A673 (cell line): Measurements from ENCODE around the gene CDC6. TPM values are rescaled to one million over a fixed set of nuclear protein-coding genes. Genes with fewer than 3 reads are reported as not detected.

Experiments used
- BruUV-seq: library from RNA; stranded (reverse); fragments of 400-500 nt; replicated peaks from 2 replicates; lab custom pipeline; 2021; lab: Mats Ljungman, UMichigan
- CTCF ChIA-PET: fragments of 300-600 bp; sonication (Branson Sonifier 250); formaldehyde crosslinking; loops from one replicate; lab custom pipeline; 2022; ENCODE audit warnings: antibody characterized with exemption; lab: Charles Lee
- POLR2A ChIA-PET: fragments of 300-600 bp; sonication (Branson Sonifier 250); formaldehyde crosslinking; loops from one replicate; lab custom pipeline; 2022; ENCODE audit warnings: antibody characterized with exemption; ENCODE audit not compliant: low non-redundant PET; lab: Charles Lee
- DNase-seq: peaks from one replicate; pipeline ENCODE4 v3.0.0-alpha.2; 2015; ENCODE audit warnings: low spot score
- H3K27ac ChIP-seq: fragments of 200-600 bp; sonication (generic); 2 replicates; pipeline ENCODE4 v1.5.1; 2016; ENCODE audit warnings: mixed run types, low read depth, mild to moderate bottlenecking, mixed read lengths, antibody characterized with exemption, low read length; ENCODE audit not compliant: poor library complexity, severe bottlenecking
- H3K27me3 ChIP-seq: fragments of 200-600 bp; sonication (generic); replicated peaks from 2 replicates; pipeline ENCODE4 v1.6.1; 2017; ENCODE audit warnings: mixed run types, low read depth, mild to moderate bottlenecking, mixed read lengths, antibody characterized with exemption, low read length; ENCODE audit not compliant: insufficient read depth, poor library complexity
- H3K36me3 ChIP-seq: fragments of 200-600 bp; sonication (generic); 2 replicates; pipeline ENCODE4 v1.6.1; 2016; ENCODE audit warnings: mixed run types, mild to moderate bottlenecking, mixed read lengths, antibody characterized with exemption, low read length; ENCODE audit not compliant: insufficient read depth, poor library complexity, severe bottlenecking
- H3K4me1 ChIP-seq: fragments of 200-600 bp; sonication (generic); 2 replicates; pipeline ENCODE4 v1.6.1; 2017; ENCODE audit warnings: mixed run types, mild to moderate bottlenecking, mixed read lengths, antibody characterized with exemption, low read length; ENCODE audit not compliant: insufficient read depth, poor library complexity, severe bottlenecking
- H3K4me3 ChIP-seq: fragments of 200-600 bp; sonication (generic); 2 replicates; pipeline ENCODE4 v1.5.1; 2016; ENCODE audit warnings: low read depth, mixed run types, mild to moderate bottlenecking, mixed read lengths, low read length; ENCODE audit not compliant: poor library complexity, severe bottlenecking
- H3K9me3 ChIP-seq: fragments of 200-600 bp; sonication (generic); 2 replicates; pipeline ENCODE4 v1.6.1; 2016; ENCODE audit warnings: mixed run types, low read depth, mild to moderate bottlenecking, mixed read lengths, antibody characterized with exemption, low read length; ENCODE audit not compliant: poor library complexity, severe bottlenecking
- EZH2 ChIP-seq: fragments of 200-600 bp; sonication (generic); IDR thresholded peaks from 2 replicates; pipeline ENCODE4 v1.6.1; 2017; ENCODE audit warnings: borderline replicate concordance, low read depth, mild to moderate bottlenecking, mixed read lengths, antibody characterized with exemption, low read length; ENCODE audit not compliant: poor library complexity, severe bottlenecking
- intact Hi-C: fragments of 100-400 bp; cut with micrococcal nuclease; formaldehyde crosslinking; loops from one replicate; pipeline ENCODE4 v1.10.0; 2022; ENCODE audit not compliant: unreplicated experiment
- total RNA-seq: library from RNA; stranded (reverse); gene quantifications from 2 replicates; pipeline ENCODE4 v1.2.3, GENCODE V29; 2021
- TF ChIP-seq, protein P1 (sequence below): fragments of 300-800, 200-600 bp; sonication (generic); conservative IDR thresholded peaks from 2 replicates; pipeline ENCODE4 v1.5.1; 2017; ENCODE audit warnings: low read depth, mild to moderate bottlenecking, antibody characterized with exemption, low read length, moderate library complexity, mixed read lengths

Gene CDC6
- total RNA-seq, 1 experiment from 2014 or later = 85.7 TPM

GRCh38 chr17:40291281-40291664, 3.6 kb downstream of the CDC6 start:
- Histone ChIP-seq H3K27me3 (no peaks in the 10 kb centered on the region), H3K4me1 (peaks cover 6% of the 10 kb centered on the region), H3K9me3 (no peaks in the 10 kb centered on the region), H3K27ac (no peak overlapping the region), H3K36me3 (peaks cover 50% of the 10 kb centered on the region), H3K4me3 (no peak overlapping the region)
- TF ChIP-seq EZH2 = no peak
- TF ChIP-seq, protein P1, sequence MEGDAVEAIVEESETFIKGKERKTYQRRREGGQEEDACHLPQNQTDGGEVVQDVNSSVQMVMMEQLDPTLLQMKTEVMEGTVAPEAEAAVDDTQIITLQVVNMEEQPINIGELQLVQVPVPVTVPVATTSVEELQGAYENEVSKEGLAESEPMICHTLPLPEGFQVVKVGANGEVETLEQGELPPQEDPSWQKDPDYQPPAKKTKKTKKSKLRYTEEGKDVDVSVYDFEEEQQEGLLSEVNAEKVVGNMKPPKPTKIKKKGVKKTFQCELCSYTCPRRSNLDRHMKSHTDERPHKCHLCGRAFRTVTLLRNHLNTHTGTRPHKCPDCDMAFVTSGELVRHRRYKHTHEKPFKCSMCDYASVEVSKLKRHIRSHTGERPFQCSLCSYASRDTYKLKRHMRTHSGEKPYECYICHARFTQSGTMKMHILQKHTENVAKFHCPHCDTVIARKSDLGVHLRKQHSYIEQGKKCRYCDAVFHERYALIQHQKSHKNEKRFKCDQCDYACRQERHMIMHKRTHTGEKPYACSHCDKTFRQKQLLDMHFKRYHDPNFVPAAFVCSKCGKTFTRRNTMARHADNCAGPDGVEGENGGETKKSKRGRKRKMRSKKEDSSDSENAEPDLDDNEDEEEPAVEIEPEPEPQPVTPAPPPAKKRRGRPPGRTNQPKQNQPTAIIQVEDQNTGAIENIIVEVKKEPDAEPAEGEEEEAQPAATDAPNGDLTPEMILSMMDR = no peak
- ChIA-PET CTCF (no interaction called here), POLR2A (no interaction called here)
- intact Hi-C loops = loop anchor here (5.0 to 10.0 kb wide), 2 partner anchors 179 to 276 kb away; partner anchors contain the start of gene CSF3
- BruUV-seq = no TSS peak
- DNase-seq = no peak

- ChIA-PET CTCF (interaction anchor here (0.6 kb wide), 2 partner anchors 58 to 94 kb away, joined by 4 to 12 read pairs; no protein-coding TSS in a partner anchor), POLR2A (no interaction called here)
- Histone ChIP-seq H3K27ac (no peak overlapping the region), H3K4me3 (no peak overlapping the region), H3K36me3 (peaks cover 61% of the 10 kb centered on the region), H3K9me3 (no peaks in the 10 kb centered on the region), H3K27me3 (no peaks in the 10 kb centered on the region), H3K4me1 (peaks cover 6% of the 10 kb centered on the region)
- TF ChIP-seq EZH2 = no peak
- TF ChIP-seq, protein P1 = no peak
- DNase-seq = no peak
- intact Hi-C loops = loop anchor here (5.0 to 10.0 kb wide), 2 partner anchors 181 to 279 kb away; partner anchors contain the start of gene CSF3
- no TSS peak for BruUV-seq
These were observed 5.7 kb downstream of the CDC6 start for GRCh38 chr17:40293363-40293762.

GRCh38 chr17:40295488-40296436, 8.1 kb downstream of the CDC6 start:
- Histone ChIP-seq H3K4me3 (no peak overlapping the region), H3K36me3 (peaks cover 63% of the 10 kb centered on the region)
- BruUV-seq = no TSS peak

More at GRCh38 chr17:40295488-40296436, 8.1 kb downstream of the CDC6 start:
- Histone ChIP-seq H3K9me3 (no peaks in the 10 kb centered on the region), H3K4me1 (no peaks in the 10 kb centered on the region), H3K27ac (no peak overlapping the region), H3K27me3 (no peaks in the 10 kb centered on the region)
- POLR2A ChIA-PET = no interaction called here
- no peak for TF ChIP-seq EZH2
- TF ChIP-seq, protein P1 = no peak
- no peak for DNase-seq
- intact Hi-C loops = loop anchor here (10.0 kb wide), 1 partner anchor 281 kb away; the partner anchor contains the start of gene CSF3
- CTCF ChIA-PET = no interaction called here
